Measurements from ENCODE around the gene POU2AF2.
A peak's percentile ranks its signal among the peaks of the same experiment; 100 is the strongest.

POU2AF2 gene

DNA sequence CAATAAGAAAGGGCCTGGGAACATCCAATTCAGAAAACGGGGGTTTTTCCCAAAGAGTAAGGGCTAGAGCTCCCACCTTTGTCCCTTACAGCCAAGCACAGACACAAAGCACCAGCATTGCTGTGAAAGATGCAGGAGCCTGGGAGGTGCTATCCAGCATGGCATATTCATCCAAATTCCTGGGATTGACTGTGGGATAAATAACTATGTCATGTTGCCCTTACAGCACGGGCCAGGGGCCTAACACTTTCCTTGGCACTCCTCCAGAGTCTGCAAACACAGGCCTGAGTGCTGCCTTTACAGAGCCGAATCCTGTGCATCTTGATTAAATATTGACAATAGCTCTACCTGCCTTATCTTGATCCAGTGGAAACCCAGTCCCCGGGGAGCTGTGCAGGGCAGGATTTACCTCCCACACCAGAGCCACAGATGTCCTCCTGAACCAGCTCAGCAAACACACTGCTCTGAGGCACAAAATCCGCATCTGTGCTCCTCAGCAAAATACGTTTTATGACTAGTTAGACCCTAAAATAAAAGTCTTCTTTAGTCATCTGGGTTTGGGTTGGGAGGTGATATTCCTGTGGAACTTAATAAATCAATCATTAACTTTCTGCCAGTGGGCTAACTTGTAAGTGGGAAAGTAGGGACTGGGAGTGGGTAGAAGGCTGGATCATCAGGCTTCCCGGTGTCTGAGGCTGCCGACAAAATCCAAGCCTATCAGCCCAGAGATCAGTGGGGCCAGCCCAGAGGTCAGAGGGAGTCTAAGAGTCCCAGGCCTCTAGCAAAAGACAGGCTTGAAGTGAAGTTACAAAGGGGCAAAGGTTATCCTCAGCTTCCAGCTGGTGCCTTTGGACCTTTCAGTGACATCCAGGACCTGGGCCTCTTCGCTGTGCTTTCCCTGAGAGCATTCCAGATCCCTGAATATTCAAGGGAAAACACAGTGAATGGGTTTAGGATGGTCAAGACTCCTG, 89.3 kb downstream of the POU2AF2 start:
- DNase-seq: peak; percentile 62

DNA sequence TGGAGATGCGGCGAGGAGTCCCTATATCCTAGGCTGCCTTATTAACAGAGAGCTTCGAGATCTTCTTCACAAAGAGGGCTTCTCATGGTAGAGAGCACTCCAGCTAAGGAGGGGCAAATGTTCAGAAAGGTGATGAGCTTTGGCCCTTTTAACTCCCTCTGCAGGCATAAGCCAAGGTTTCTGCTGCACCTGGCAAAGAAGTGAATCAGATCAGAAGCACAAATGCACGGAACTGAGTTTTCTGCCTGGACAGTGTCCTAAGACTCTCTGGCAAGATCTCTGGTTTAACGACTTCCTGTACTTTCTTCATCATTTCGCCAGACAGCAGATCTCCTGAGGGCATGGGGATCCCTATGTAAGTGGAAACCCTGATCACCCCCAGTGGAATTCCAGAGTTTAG, 90.0 kb downstream of the POU2AF2 start:
- peak; percentile 56 for DNase-seq
